PC-3 (cell line): ENCODE results near the gene HMCN2. TPM values are rescaled to one million over a fixed set of nuclear protein-coding genes. Genes with fewer than 3 reads are reported as not detected.
A peak's percentile ranks its signal among the peaks of the same experiment; 100 is the strongest.

ENCODE experiments used
- ATAC-seq: fragments of 200-7000 bp; cut with Tn5 transposase; 2 replicates; pipeline ENCODE4 v1.9.1; 2020; ENCODE audit warnings: mild to moderate bottlenecking, moderate library complexity
- BruUV-seq: library from RNA; stranded (reverse); fragments of 400-500 nt; replicated peaks from 2 replicates; lab custom pipeline; 2021; lab: Mats Ljungman, UMichigan
- CTCF ChIA-PET: fragments of 300-600 bp; sonication (Branson Sonifier 250); formaldehyde crosslinking; loops from one replicate; lab custom pipeline; 2022; ENCODE audit warnings: antibody characterized with exemption; lab: Charles Lee
- POLR2A ChIA-PET: fragments of 300-600 bp; sonication (Branson Sonifier 250); formaldehyde crosslinking; loops from one replicate; lab custom pipeline; 2022; ENCODE audit warnings: antibody characterized with exemption; ENCODE audit not compliant: unreplicated experiment; lab: Charles Lee
- DNase-seq: peaks from one replicate; pipeline ENCODE4 v3.0.0-alpha.2; 2015
- H2AFZ ChIP-seq: fragments of 300-600 bp; sonication (generic); 2 replicates; pipeline ENCODE4 v1.6.0; 2016; ENCODE audit warnings: antibody characterized with exemption, low read length
- H3F3A ChIP-seq: fragments of 300-600 bp; sonication (generic); one replicate; pipeline ENCODE4 v1.6.0; 2017; ENCODE audit warnings: antibody characterized with exemption, low read length, control low read depth, mild to moderate bottlenecking; ENCODE audit not compliant: unreplicated experiment
- H3K27ac ChIP-seq: fragments of 300-600 bp; sonication (generic); 2 replicates; pipeline ENCODE4 v1.5.1; 2016; ENCODE audit warnings: mild to moderate bottlenecking, low read length
- H3K27me3 ChIP-seq: fragments of 300-600 bp; sonication (generic); 2 replicates; pipeline ENCODE4 v1.6.1; 2016; ENCODE audit warnings: low read length, mixed read lengths
- H3K36me3 ChIP-seq: fragments of 300-600 bp; sonication (generic); 2 replicates; pipeline ENCODE4 v1.6.1; 2016; ENCODE audit warnings: low read depth, mixed run types, low read length, mixed read lengths
- H3K4me1 ChIP-seq: fragments of 300-600 bp; sonication (generic); 2 replicates; pipeline ENCODE4 v1.5.1; 2016; ENCODE audit warnings: low read length; ENCODE audit not compliant: insufficient read depth
- H3K4me2 ChIP-seq: fragments of 300-600 bp; sonication (generic); 2 replicates; pipeline ENCODE4 v1.6.0; 2016; ENCODE audit warnings: low read length
- H3K4me3 ChIP-seq: fragments of 300-600 bp; sonication (generic); 2 replicates; pipeline ENCODE4 v1.5.1; 2016; ENCODE audit warnings: mild to moderate bottlenecking, low read length, mixed read lengths
- H3K79me2 ChIP-seq: fragments of 300-600 bp; sonication (generic); 2 replicates; pipeline ENCODE4 v1.6.1; 2017; ENCODE audit warnings: low read length, mixed read lengths
- H3K9ac ChIP-seq: fragments of 300-600 bp; sonication (generic); 2 replicates; pipeline ENCODE4 v1.6.0; 2016; ENCODE audit warnings: mild to moderate bottlenecking, low read length
- H3K9me2 ChIP-seq: fragments of 300-600 bp; sonication (generic); replicated peaks from 2 replicates; pipeline ENCODE4 v1.6.1; 2016; ENCODE audit warnings: mixed run types, low read length, mixed read lengths
- H3K9me3 ChIP-seq: fragments of 300-600 bp; sonication (generic); 2 replicates; pipeline ENCODE4 v1.6.1; 2016; ENCODE audit warnings: low read length, mixed read lengths
- H4K20me1 ChIP-seq: fragments of 300-600 bp; sonication (generic); 2 replicates; pipeline ENCODE4 v1.6.1; 2016; ENCODE audit warnings: low read length, mixed read lengths
- CTCF ChIP-seq: fragments of 300-600 bp; sonication (generic); conservative IDR thresholded peaks from 2 replicates; pipeline ENCODE4 v1.5.1; 2017; ENCODE audit warnings: antibody characterized with exemption, low read depth, mild to moderate bottlenecking, low read length
- EZH2 ChIP-seq: fragments of 300-600 bp; sonication (generic); IDR thresholded peaks from one replicate; pipeline ENCODE4 v1.6.1; 2017; ENCODE audit warnings: antibody characterized with exemption, mild to moderate bottlenecking, low read length; ENCODE audit not compliant: unreplicated experiment
- EZH2phosphoT487 ChIP-seq: fragments of 300-600 bp; sonication (generic); IDR thresholded peaks from 2 replicates; pipeline ENCODE4 v1.6.1; 2018; ENCODE audit warnings: mild to moderate bottlenecking, antibody characterized with exemption, low read length, borderline replicate concordance
- intact Hi-C: fragments of 100-400 bp; cut with micrococcal nuclease; formaldehyde crosslinking; loops from 2 replicates; pipeline ENCODE4 v1.9.0; 2023
- total RNA-seq: library from RNA; depleted of rRNA; stranded (reverse); fragments of >200 nt; gene quantifications from 2 replicates; pipeline ENCODE4 v1.2.3, GENCODE V29; 2014

The HMCN2 gene
- total RNA-seq, 1 experiment from 2014 or later = 0.11 TPM

- POLR2A ChIA-PET = no interaction called here
- Histone ChIP-seq H3K4me2 (no peak overlapping the region), H3K9me2 (no peaks in the 10 kb centered on the region), H4K20me1 (no peaks in the 10 kb centered on the region), H3K9me3 (no peaks in the 10 kb centered on the region), H3K36me3 (no peaks in the 10 kb centered on the region), H2AFZ (no peak overlapping the region), H3K4me1 (peaks cover 10% of the 10 kb centered on the region; the same call in 1 of the 2 replicates), H3K27me3 (no peaks in the 10 kb centered on the region), H3K4me3 (no peak overlapping the region), H3K9ac (no peak overlapping the region), H3K27ac (no peak overlapping the region), H3F3A (no peaks in the 10 kb centered on the region), H3K79me2 (no peaks in the 10 kb centered on the region)
- DNase-seq (no peak), ATAC-seq (no peak)
- intact Hi-C loops = no loop called here
- BruUV-seq = no TSS peak
- CTCF ChIA-PET = no interaction called here
- TF ChIP-seq EZH2 (no peak), EZH2phosphoT487 (no peak)
These were observed 140.2 kb downstream of the HMCN2 start for GRCh38 chr9:130405657-130406257.

DNA sequence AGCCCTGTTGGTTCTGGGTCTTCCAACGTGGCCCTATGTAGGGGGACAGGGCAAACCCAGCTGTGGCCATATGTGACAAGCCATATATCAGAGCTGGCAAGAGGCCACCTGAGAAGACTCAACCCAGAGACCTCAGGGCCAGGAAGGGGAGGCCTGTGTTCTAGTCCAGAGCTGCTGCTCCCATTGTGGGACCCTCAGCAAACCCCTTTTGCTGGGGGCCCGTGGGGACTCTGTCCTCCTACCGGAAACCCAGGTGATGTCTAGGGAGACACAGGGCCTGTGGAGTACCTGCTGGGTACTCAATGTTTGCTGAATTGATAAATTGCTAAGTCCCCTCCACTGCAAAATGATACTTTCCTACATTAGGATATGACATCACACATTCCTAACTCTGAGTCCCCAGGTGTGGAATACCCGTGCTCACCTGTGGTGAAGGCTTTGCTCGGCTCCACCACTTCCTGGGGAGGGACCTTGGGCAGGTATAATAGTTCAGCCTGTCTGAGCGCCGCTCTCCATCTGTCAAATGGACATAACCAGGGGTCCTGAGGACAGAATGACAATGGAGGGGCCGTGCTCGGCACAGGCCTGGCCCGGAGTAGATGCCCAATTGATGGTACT is 140.8 kb downstream of the HMCN2 start:
- no peaks in the 10 kb centered on the region for H4K20me1 ChIP-seq
- no peak overlapping the region for H3K9ac ChIP-seq
- no peaks in the 10 kb centered on the region for H3K9me2 ChIP-seq
- no peak overlapping the region for H3K27ac ChIP-seq
- no peak overlapping the region for H3K4me2 ChIP-seq
- H3K4me1 ChIP-seq = peaks cover 10% of the 10 kb centered on the region; the same call in 1 of the 2 replicates
- ChIA-PET POLR2A (no interaction called here), CTCF (no interaction called here)
- TF ChIP-seq CTCF = no peak
- no peak overlapping the region for H2AFZ ChIP-seq
- H3K9me3 ChIP-seq = no peaks in the 10 kb centered on the region
- H3K36me3 ChIP-seq = no peaks in the 10 kb centered on the region
- DNase-seq (peak; percentile 5), ATAC-seq (no peak)
- no peak overlapping the region for H3K4me3 ChIP-seq
- no peaks in the 10 kb centered on the region for H3F3A ChIP-seq
- BruUV-seq = no TSS peak
- H3K27me3 ChIP-seq = no peaks in the 10 kb centered on the region
- H3K79me2 ChIP-seq = no peaks in the 10 kb centered on the region
- intact Hi-C loops = no loop called here

GRCh38 chr9:130407916-130408663 is 142.5 kb downstream of the HMCN2 start:
- ATAC-seq (peak; percentile 22; the same call in 1 of the 2 replicates), DNase-seq (peak; percentile 43)
- no peaks in the 10 kb centered on the region for H3K9me2 ChIP-seq
- H3K4me1 ChIP-seq = peaks cover 10% of the 10 kb centered on the region; the same call in 1 of the 2 replicates
- H3K27ac ChIP-seq = no peak overlapping the region
- no peaks in the 10 kb centered on the region for H3K79me2 ChIP-seq
- ChIA-PET CTCF (no interaction called here), POLR2A (no interaction called here)
- no peak overlapping the region for H2AFZ ChIP-seq
- H3K9ac ChIP-seq = no peak overlapping the region
- no peak overlapping the region for H3K4me2 ChIP-seq
- H3K4me3 ChIP-seq = no peak overlapping the region
- H3F3A ChIP-seq = no peaks in the 10 kb centered on the region
- TF ChIP-seq CTCF = no peak
- TF ChIP-seq EZH2 = no peak
- TF ChIP-seq EZH2phosphoT487 = no peak
- intact Hi-C loops = no loop called here
- no peaks in the 10 kb centered on the region for H3K9me3 ChIP-seq
- H4K20me1 ChIP-seq = no peaks in the 10 kb centered on the region
- BruUV-seq = no TSS peak
- no peaks in the 10 kb centered on the region for H3K27me3 ChIP-seq
- no peaks in the 10 kb centered on the region for H3K36me3 ChIP-seq
